ENCODE data around the gene PDE3B. TPM values are rescaled to one million over a fixed set of nuclear protein-coding genes. Genes with fewer than 3 reads are reported as not detected.

The PDE3B gene
- total and polyA plus RNA-seq, 2 of the 8 experiments (the other 6 are each of a cell fraction or from before 2014, with no cell fraction given): 2.7 to 10.9 TPM

DNA sequence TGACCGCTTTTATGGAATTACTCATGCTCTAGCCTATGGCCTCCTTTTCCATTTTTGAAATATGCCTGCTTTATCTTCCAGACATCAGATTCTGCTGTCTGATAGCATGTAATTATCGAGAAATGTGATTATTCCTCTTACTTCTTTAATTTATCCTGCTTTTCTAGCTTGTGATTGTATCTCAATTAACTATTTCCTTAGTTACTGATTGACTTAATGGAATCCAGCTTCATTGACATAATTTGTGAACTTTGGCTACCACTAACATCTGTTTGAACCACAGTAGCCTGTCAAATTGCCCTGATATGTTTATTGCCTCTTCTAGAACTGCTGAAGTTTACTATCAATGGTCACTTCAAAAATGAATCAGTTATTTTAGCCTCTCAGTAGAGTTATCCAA lies 25.5 kb upstream of the PDE3B start:
- WGBS, 2 experiments (ENCODE audit: extremely low coverage in 1 of 2, insufficient coverage in 1 of 2, insufficient read length in 1 of 2, insufficient replicate concordance in 2 of 2, low coverage in 1 of 2, low lambda C conversion rate in 2 of 2, missing lambda C conversion rate in 1 of 2): 91% methylated on average over 2 of the region's 2 CpGs; no CpG with 5 or more reads in 1 of the 2 experiments
- Histone ChIP-seq H3K4ac (replicated peaks; ENCODE audit: insufficient read length, low read depth, low read length) (no peak overlapping the region), H4K91ac (replicated peaks; ENCODE audit: insufficient read length, low read length) (no peak overlapping the region), H3K56ac (replicated peaks; ENCODE audit: insufficient read length, low read depth, low read length) (no peak overlapping the region), H2BK5ac (ENCODE audit: low read depth, low read length) (no peak overlapping the region), H3K23me2 (ENCODE audit: low read depth, low read length) (no peaks in the 10 kb centered on the region), H3K4me3 (ENCODE audit: extremely low read depth in 1 of 4, insufficient read depth in 2 of 4, low read depth in 3 of 4, low read length in 4 of 4) (no peak overlapping the region), H4K20me1 (replicated peaks in 1 of 2; ENCODE audit: control insufficient read depth in 1 of 2, insufficient read depth in 2 of 2, low read length in 2 of 2) (no peaks in the 10 kb centered on the region), H2BK15ac (ENCODE audit: low read length) (no peak overlapping the region), H3K9ac (replicated peaks in 1 of 4; ENCODE audit: extremely low read depth in 1 of 4, low read depth in 3 of 4, low read length in 3 of 4) (no peak overlapping the region), H4K5ac (ENCODE audit: insufficient read length, low read depth, low read length) (no peak overlapping the region), H3K4me1 (replicated peaks in 1 of 4; ENCODE audit: control insufficient read depth in 3 of 4, insufficient read depth in 4 of 4, low read length in 3 of 4) (no peaks in the 10 kb centered on the region), H3K27me3 (replicated peaks in 1 of 4; ENCODE audit: control insufficient read depth in 3 of 4, extremely low read depth in 1 of 4, insufficient read depth in 3 of 4, low read length in 3 of 4) (peaks cover 0 to 1% (median 0%) of the 10 kb centered on the region in 4 experiments; a peak in 1 of 7 replicates), H2BK20ac (ENCODE audit: low read length) (no peak overlapping the region), H3K14ac (ENCODE audit: insufficient read length) (no peak overlapping the region), H3K27ac (ENCODE audit: low read depth, low read length) (no peak overlapping the region), H3K36me3 (ENCODE audit: control insufficient read depth in 2 of 4, insufficient read depth in 4 of 4, low read length in 3 of 4) (no peaks in the 10 kb centered on the region), H3K79me1 (ENCODE audit: low read depth, low read length) (no peaks in the 10 kb centered on the region), H3K18ac (ENCODE audit: extremely low read depth, low read length) (no peak overlapping the region), H2BK12ac (ENCODE audit: low read depth, low read length) (no peak overlapping the region), H3K4me2 (ENCODE audit: insufficient read depth in 1 of 2, low read depth in 2 of 2, low read length in 2 of 2) (no peak overlapping the region), H3K79me2 (ENCODE audit: control insufficient read depth in 1 of 2, insufficient read depth in 2 of 2, low read length in 2 of 2) (no peaks in the 10 kb centered on the region), H2AFZ (ENCODE audit: low read length) (no peak overlapping the region), H3K23ac (ENCODE audit: insufficient read length) (no peak overlapping the region), H4K8ac (ENCODE audit: extremely low read depth, insufficient read depth, low read length) (no peak overlapping the region), H2BK120ac (replicated peaks; ENCODE audit: low read depth, low read length) (no peak overlapping the region), H3K9me3 (ENCODE audit: insufficient read depth in 2 of 2, low read depth in 1 of 2, low read length in 1 of 2) (no peaks in the 10 kb centered on the region), H2AK5ac (ENCODE audit: low read depth, low read length) (no peak overlapping the region)
- FAIRE-seq (no peak), DNase-seq (ENCODE audit: low read depth in 1 of 2, low spot score in 2 of 2) (no peak)
- TF ChIP-seq SAP30 (IDR thresholded peaks at IDR 0.05; ENCODE audit: insufficient read depth, insufficient replicate concordance, low read length): no peak
- TF ChIP-seq, protein P1, sequence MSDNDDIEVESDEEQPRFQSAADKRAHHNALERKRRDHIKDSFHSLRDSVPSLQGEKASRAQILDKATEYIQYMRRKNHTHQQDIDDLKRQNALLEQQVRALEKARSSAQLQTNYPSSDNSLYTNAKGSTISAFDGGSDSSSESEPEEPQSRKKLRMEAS (IDR thresholded peaks at IDR 0.05): no peak
- TF ChIP-seq, protein P2, sequence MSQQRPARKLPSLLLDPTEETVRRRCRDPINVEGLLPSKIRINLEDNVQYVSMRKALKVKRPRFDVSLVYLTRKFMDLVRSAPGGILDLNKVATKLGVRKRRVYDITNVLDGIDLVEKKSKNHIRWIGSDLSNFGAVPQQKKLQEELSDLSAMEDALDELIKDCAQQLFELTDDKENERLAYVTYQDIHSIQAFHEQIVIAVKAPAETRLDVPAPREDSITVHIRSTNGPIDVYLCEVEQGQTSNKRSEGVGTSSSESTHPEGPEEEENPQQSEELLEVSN (IDR thresholded peaks at IDR 0.05): no peak
- ChIA-PET CTCF (ENCODE audit: partially characterized antibody) (interaction anchor here (0.7 to 1.6 kb wide), 3 partner anchors 20 to 289 kb away, joined by 3 to 5 read pairs (median 3); no protein-coding TSS in a partner anchor), POLR2A (ENCODE audit: partially characterized antibody) (no interaction called here)

Data from H1 (cell line).